Esophagus squamous epithelium (tissue), 5 donors: ENCODE data around the gene LRRC30. TPM values are rescaled to one million over a fixed set of nuclear protein-coding genes. Genes with fewer than 3 reads are reported as not detected.

ENCODE experiments used
- DNase-seq: peaks from one replicate; lab custom pipeline; 2025; lab: John Stamatoyannopoulos, UW
- H3K27ac ChIP-seq, 4 donors: fragments of 200-600 bp; sonication (generic); one replicate each; pipeline ENCODE4 v1.5.1; 2016 to 2019; ENCODE audit warnings: mild to moderate bottlenecking in 1 of 4
- H3K27me3 ChIP-seq, 4 donors: fragments of 200-600 bp; sonication (generic); 1 replicate in 3 of 4; 2 replicates in 1 of 4; pipeline versions ENCODE4 v1.5.1 to v1.6.0; 2017 to 2021; ENCODE audit warnings: antibody characterized with exemption in 1 of 4
- H3K36me3 ChIP-seq, 3 donors: fragments of 200-600 bp; sonication (generic); one replicate each; pipeline ENCODE4 v1.5.1; 2016 to 2019
- H3K4me1 ChIP-seq, 3 donors: fragments of 200-600 bp; sonication (generic); one replicate each; pipeline ENCODE4 v1.5.1; 2017 to 2019
- H3K4me3 ChIP-seq, 4 donors: fragments of 200-600 bp; sonication (generic); 1 replicate in 3 of 4; 2 replicates in 1 of 4; pipeline ENCODE4 v1.5.1; 2016 to 2019; ENCODE audit warnings: mild to moderate bottlenecking in 2 of 4, moderate library complexity in 1 of 4
- H3K9me3 ChIP-seq, 3 donors: fragments of 200-600 bp; sonication (generic); one replicate each; pipeline ENCODE4 v1.5.1; 2016 to 2019
- CTCF ChIP-seq, 6 experiments: fragments of 450-650 bp in 4 of 6; fragments of 200-600 bp in 2 of 6; sonication (generic) in 2 of 6; IDR thresholded peaks; one replicate each; pipeline ENCODE4 v1.5.1; 2016 to 2019; ENCODE audit warnings: antibody characterized with exemption in 6 of 6, mild to moderate bottlenecking in 4 of 6, moderate library complexity in 4 of 6
- POLR2A ChIP-seq, 4 donors: fragments of 450-650 bp; IDR thresholded peaks; one replicate each; pipeline ENCODE4 v1.6.1; 2017; ENCODE audit warnings: antibody characterized with exemption in 4 of 4, mild to moderate bottlenecking in 4 of 4, moderate library complexity in 3 of 4
- WGBS, 2 donors: methylation state at CpG; one replicate each; pipeline ENCODE4 v1.1.5; 2018; 5-methylcytosine and 5-hydroxymethylcytosine counted together
- intact Hi-C: fragments of 100-400 bp; cut with DNase I; formaldehyde crosslinking; loops from one replicate; pipeline ENCODE4 v1.15.0; 2022
- total RNA-seq, 4 donors: library from RNA; depleted of rRNA; stranded (reverse); fragments of >200 nt; gene quantifications; one replicate each; pipeline ENCODE4 v1.1.0, GENCODE V29; 2016
- donor health status: DM: yes; HTN: yes; CAD: no.

Gene LRRC30
- total RNA-seq, 4 donors from 2014 or later = not detected

DNA sequence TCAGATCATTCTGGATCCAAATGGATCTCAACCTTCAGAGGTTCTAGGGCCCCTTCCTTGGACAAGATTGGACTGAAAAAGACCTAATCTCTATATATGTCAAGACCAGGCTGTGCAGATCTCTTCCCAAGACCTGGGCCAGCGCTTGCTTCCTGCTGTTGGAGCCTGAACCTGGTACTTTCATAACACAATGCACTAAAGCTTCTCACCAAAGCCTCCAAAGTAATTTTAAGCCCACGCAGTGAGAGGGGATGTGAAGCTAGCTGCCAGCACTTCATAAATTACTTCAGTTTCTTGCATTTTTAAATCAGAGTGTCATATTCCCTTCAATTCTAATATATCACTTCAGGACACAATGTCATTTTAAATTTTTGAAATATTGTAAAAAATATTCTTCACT, 50.7 kb downstream of the LRRC30 start:
- Histone ChIP-seq H3K9me3 (no peaks in the 10 kb centered on the region), H3K36me3 (no peaks in the 10 kb centered on the region), H3K27ac (no peak overlapping the region), H3K27me3 (no peaks in the 10 kb centered on the region), H3K4me3 (no peak overlapping the region), H3K4me1 (no peaks in the 10 kb centered on the region)
- 83 to 85% methylated on average over 2 of the region's 2 CpGs for WGBS, 2 donors
- no peak for DNase-seq
- intact Hi-C loops = no loop called here
- no peak for TF ChIP-seq CTCF (IDR thresholded peaks at IDR 0.05)
- TF ChIP-seq POLR2A (IDR thresholded peaks at IDR 0.05) = no peak

Other genes starting within 250 kb of the LRRC30 start
- gene LAMA1, start 113.3 kb upstream of the LRRC30 start, total RNA-seq = 1 to 10 TPM in 3 of 4 donors, under 1 TPM in 1; 0.08 to 2.7 (median 1.6) TPM